COLO668 (cell line): Measurements from ENCODE around the gene PFKP.

ENCODE experiments used
- DNase-seq: peaks from one replicate; lab custom pipeline; 2025; ENCODE audit not compliant: unreplicated experiment; lab: John Stamatoyannopoulos, UW

Gene PFKP

GRCh38 chr10:3111621-3112163 lies 44.3 kb downstream of the PFKP start:
- no peak for DNase-seq

- DNase-seq = no peak
Measured at GRCh38 chr10:3113343-3113720, 46.0 kb downstream of the PFKP start.

DNA sequence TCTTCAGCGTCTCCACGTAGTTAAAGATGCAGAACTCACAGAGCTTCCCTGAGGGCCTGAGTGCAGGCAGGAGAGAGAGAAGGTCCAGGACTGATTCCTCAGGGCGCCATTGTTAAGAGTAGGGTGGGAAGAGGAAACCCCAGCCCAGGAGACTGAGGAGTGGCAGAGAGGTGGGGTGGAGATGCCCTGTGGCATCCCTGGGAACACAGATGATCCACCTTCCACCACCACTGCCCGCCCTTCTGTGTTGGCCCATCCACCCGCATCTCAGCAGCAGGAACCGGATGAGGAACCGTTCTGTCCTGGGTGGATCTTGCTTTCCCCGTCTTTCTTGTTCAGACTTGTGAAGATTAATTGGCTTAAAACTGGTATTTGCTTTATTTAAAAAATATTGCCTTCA lies 48.3 kb downstream of the PFKP start:
- no peak for DNase-seq

- no peak for DNase-seq
Measured at GRCh38 chr10:3116508-3117100, 49.3 kb downstream of the PFKP start.

DNA sequence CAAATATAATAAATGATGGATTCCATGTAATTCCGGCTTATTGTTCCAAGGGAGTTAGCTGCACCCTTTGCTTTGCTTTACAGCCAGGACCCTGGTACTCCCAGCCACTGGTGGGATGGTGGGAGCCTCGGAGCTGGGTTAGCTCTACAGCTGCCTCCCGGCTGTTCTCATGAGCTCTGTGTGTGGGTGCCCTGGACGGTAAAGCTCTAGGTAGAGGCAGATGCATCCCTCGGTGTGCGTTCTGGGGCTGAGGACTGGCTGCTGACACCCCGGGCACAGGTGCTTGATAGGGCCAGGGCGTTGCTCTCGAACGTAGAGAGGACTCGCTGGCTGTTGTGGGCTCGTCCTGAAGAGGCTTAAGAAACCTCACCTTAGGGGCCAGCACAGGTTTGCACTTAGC lies 50.1 kb downstream of the PFKP start:
- DNase-seq = no peak

DNA sequence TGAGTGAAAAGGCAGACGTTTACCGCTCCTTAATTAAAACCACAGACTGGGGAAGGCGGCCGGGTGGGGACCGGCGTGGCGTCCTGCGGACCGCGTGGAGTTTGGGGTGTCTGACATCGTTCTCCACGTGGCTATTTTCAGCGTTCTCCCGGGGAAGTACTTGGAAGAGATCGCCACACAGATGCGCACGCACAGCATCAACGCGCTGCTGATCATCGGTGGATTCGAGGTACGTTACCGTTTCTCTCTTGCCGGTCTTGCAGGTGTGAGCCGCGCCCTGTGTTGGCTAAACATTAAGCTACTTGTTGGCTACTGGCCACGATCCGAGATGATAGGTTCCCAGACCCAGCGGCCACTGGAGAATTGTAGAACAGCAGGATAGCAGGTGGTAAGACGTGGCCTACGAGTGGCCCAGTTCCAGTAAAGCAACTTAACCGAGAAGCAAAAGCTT lies 51.3 kb downstream of the PFKP start:
- no peak for DNase-seq

DNA sequence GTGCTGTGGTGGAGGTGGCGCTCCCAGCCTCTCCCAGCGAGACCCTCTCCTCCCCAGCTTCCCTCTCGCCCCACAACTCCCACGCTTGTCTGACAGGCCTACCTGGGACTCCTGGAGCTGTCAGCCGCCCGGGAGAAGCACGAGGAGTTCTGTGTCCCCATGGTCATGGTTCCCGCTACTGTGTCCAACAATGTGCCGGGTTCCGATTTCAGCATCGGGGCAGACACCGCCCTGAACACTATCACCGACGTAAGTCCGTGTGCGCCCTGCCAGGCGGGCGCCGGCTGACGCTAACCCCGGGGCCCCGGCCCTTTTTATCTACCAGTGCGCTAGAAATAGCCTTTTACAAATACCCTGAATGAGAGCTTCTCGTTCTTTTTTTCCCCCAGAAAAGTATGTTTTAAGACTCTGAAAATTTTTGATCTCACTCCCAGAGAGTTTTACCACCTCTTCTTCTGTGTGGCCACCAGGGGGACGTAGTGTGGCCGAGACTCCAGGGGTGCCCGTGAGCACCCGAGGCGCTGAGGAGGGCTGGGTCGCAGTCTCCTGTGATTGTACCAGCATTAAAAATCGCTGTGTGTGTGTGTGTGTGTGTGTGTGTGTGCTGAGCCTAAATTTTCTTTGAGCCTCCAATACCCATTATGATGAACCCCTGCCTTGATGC lies 52.6 kb downstream of the PFKP start:
- no peak for DNase-seq

DNA sequence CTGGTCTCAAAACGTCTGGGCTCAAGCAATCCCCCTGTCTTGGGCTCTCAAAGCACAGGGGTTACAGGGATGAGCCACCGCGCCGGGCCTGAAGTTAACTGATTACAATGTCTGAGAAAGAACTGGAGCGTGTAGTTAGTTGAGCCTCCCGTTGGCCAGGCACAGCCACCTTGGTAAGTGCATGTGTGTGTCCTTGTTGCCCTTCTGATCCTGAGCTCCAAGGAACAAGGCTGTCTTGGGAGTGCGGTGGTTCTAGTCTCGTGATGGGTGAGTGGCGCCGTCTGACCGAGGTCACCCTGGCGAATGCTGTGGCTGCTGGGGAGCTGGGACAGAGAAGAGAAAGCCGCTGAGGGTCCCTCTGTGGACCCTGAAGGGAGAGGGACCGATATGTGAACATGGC lies 54.7 kb downstream of the PFKP start:
- DNase-seq = no peak

- DNase-seq = no peak
Measured at GRCh38 chr10:3122486-3123205, 55.3 kb downstream of the PFKP start.

GRCh38 chr10:3123571-3124411 lies 56.4 kb downstream of the PFKP start:
- no peak for DNase-seq

- DNase-seq = no peak
Measured at GRCh38 chr10:3124412-3125175, 57.2 kb downstream of the PFKP start.

DNA sequence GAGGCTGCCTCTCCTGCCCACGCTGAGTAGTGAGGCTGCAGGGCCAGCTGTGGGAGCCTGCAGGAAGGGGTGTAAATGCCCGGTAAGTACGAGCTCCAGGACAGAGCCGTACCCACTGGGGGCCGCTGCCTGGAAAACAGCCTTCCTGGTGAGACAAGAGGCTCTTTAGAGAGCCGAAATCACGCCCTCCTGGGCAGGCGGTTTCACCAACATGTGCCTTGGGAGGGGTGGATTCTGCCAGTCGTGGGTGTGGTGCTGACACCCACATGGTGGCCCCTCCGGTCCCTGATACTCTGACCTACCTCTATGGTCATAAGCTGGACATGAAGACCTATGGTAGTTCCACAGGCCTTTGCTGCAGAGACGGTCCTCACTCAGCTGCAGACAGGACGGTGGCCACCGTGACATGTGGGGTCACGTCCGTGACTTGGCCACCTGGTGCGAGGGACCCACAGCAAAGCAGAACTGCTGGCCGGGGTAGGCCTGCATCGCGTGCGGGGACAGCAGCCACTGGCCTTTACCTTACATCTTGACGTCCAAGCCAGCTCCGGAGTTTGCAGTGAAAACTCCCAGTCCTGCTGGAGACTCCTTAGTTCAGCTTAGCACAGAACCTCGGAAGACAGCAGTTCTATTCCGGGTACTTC lies 58.3 kb downstream of the PFKP start:
- DNase-seq = no peak

GRCh38 chr10:3126249-3126648 lies 58.9 kb downstream of the PFKP start:
- DNase-seq = peak; percentile 11

GRCh38 chr10:3126741-3127346 lies 59.5 kb downstream of the PFKP start:
- DNase-seq = peak; percentile 87

DNA sequence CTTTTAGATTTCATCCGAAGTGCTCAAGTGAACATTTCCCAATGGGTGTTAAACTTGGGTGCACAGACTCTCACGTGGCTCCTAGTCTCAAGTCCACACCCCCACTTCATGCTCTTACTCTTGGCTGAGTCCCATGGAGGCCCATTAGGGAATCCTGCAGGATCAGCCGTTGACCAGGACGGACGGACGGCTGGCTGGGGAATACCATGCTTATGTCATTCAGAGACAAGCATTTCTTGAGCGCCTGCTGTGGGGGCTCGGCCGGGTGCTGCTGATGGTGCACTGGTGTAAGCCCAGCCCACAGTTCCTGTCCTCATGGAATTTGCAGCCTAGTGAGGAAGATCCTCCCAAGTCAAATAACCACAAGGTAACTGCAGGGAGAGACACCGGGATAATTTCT lies 60.6 kb downstream of the PFKP start:
- DNase-seq = no peak

DNA sequence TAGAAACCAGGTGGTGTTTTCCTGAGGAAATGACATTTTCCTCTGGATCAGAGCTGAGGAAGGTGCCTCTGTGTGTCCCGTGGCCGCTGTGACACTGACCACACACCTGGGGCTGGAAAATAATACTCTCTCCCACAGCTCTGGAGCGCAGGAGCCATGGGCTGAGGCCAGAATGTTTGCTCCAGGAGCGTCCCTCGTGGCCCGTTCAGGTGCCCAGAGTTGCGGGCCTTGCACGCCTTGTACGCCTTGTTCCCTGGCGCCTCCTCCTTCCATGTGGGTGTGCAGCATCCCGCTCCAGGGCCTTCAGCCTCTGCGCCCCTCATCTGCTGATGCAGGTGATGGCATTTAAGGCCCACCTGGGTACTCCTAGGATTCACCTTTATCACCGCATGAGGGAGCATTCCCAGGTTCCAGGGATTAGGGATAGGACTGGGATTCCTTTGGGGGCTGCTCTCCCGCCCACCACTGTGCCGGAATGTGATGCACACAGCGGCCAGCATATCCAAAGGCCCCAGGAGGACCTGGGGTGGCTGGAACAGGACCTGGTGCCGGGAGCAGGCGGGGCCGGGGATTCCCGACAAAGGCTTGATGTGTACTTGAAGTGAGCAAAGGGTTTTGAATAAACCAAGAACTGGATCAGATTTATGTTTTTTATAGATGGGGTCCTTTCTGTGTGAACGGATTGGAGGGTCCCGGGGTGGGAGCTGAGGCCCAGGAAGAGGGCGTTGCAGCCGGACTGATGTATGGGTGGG lies 61.2 kb downstream of the PFKP start:
- DNase-seq = no peak

DNA sequence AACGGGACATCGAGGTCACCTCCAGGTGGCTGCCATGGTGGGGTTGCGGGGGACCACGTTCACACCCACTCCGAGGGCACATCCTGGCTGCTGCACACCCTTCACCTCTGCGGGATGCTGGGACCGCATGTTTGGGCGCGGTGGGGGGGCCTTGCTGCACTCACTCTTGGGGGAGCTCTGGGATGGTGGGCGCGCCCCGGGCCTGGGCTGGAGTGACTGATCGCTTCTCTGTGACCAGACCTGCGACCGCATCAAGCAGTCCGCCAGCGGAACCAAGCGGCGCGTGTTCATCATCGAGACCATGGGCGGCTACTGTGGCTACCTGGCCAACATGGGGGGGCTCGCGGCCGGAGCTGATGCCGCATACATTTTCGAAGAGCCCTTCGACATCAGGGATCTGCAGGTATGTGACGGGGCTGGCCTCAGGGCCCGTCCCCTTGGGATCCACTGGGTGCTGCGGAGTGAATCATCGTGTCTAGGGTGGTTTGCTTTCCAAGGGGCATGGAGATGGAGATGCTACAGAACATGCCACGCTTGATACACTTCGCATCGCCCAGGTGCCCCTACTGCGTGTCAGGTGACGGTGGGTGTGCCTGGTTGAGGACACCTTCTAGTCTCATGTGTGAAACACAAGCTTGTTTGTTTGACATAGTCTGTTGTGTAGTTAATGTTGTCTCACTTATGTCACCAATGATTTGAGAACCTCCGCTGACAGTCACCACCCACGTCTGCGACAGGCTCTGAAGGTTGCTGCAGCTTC lies 62.4 kb downstream of the PFKP start:
- no peak for DNase-seq

DNA sequence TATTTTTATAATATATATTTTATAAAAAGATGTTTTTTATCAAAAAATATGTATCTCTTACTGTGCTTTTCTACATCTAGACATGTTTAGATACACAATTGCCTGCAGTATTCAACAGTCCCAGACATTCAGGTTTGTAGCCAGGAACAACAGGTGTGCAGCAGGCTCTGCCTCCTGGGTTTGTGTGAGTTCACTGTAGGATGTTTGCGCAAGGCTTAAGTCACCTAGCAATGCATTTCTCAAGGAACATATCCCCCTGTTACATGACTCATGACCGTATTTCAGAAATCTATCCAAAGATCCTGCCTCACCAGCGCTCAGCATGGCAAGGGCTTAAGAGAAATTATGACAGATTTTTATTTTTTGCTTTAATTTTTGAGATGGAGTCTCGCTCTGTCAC lies 63.8 kb downstream of the PFKP start:
- peak; percentile 2 for DNase-seq
